ENCODE results near the gene TCF20. TPM values are rescaled to one million over a fixed set of nuclear protein-coding genes. Genes with fewer than 3 reads are reported as not detected.
A peak's percentile ranks its signal among the peaks of the same experiment; 100 is the strongest.

Gene TCF20
- total RNA-seq, 1 donor from 2014 or later: 112 TPM

DNA sequence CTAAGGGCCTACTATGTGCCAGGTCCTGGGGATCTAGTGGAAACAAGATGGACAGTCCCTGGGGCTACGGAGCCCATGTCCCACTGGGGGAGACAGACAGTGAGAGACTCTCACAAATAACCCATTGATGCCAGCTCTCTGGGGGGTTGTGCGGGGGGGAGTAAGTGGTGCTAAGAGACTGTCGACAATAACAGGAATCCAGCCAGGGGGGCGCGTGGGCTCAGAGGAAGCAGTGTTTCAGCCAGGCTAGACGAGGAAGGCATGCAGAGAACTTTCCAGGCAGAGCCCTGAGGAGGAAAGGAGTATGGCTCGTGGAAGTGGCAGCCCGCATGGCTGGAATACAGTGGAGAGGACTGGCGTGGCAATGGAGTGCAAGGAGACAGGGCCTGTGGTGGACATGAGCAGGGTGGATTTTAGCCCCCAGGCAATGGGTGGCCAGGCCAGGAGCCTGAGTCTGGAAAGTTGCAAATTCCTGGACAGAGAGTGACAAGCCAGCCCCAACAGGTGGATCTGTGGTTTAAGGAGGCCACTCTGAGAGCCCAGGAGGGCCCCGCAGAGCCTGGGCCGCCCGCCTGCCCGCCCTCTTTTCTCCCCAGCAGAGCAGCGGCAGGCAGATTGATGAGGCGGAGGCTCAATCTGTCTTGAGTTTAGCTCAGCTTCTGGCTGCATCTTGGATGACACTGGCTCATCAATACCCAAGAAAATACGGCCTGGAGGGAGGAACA lies 40.0 kb upstream of the TCF20 start:
- H3K9me3 Mint-ChIP-seq (ENCODE audit: unreplicated experiment): peaks cover 11% of the 10 kb centered on the region
- H3K27me3 Mint-ChIP-seq (ENCODE audit: unreplicated experiment): peaks cover 9% of the 10 kb centered on the region
- H3K36me3 Mint-ChIP-seq (ENCODE audit: unreplicated experiment): no peaks in the 10 kb centered on the region
- no peak overlapping the region for H3K27ac Mint-ChIP-seq (ENCODE audit: unreplicated experiment)
- DNase-seq: no peak
- peak overlapping the region; percentile 10 for H3K4me3 Mint-ChIP-seq (ENCODE audit: unreplicated experiment)
- TF ChIP-seq CTCF (IDR thresholded peaks at IDR 0.05; ENCODE audit: partially characterized antibody, unreplicated experiment): no peak
- peaks cover 50% of the 10 kb centered on the region for H3K4me1 Mint-ChIP-seq (ENCODE audit: low read depth, unreplicated experiment)

GRCh38 chr22:42309865-42310264 lies 39.4 kb upstream of the TCF20 start:
- H3K27ac Mint-ChIP-seq (ENCODE audit: unreplicated experiment): no peak overlapping the region
- TF ChIP-seq CTCF (IDR thresholded peaks at IDR 0.05; ENCODE audit: partially characterized antibody, unreplicated experiment): no peak
- no peak for DNase-seq
- peaks cover 11% of the 10 kb centered on the region for H3K9me3 Mint-ChIP-seq (ENCODE audit: unreplicated experiment)
- no peak overlapping the region for H3K4me3 Mint-ChIP-seq (ENCODE audit: unreplicated experiment)
- H3K4me1 Mint-ChIP-seq (ENCODE audit: low read depth, unreplicated experiment): peaks cover 50% of the 10 kb centered on the region
- peaks cover 14% of the 10 kb centered on the region for H3K27me3 Mint-ChIP-seq (ENCODE audit: unreplicated experiment)
- no peaks in the 10 kb centered on the region for H3K36me3 Mint-ChIP-seq (ENCODE audit: unreplicated experiment)

GRCh38 chr22:42308892-42309468 lies 38.5 kb upstream of the TCF20 start:
- no peak for TF ChIP-seq CTCF (IDR thresholded peaks at IDR 0.05; ENCODE audit: partially characterized antibody, unreplicated experiment)
- H3K27ac Mint-ChIP-seq (ENCODE audit: unreplicated experiment): no peak overlapping the region
- H3K4me1 Mint-ChIP-seq (ENCODE audit: low read depth, unreplicated experiment): peaks cover 50% of the 10 kb centered on the region

GRCh38 chr22:42307806-42308563 lies 37.5 kb upstream of the TCF20 start:
- TF ChIP-seq CTCF (IDR thresholded peaks at IDR 0.05; ENCODE audit: partially characterized antibody, unreplicated experiment): no peak
- Mint-ChIP-seq H3K4me1 (ENCODE audit: low read depth, unreplicated experiment) (peaks cover 51% of the 10 kb centered on the region), H3K4me3 (ENCODE audit: unreplicated experiment) (peak overlapping the region; percentile 32), H3K9me3 (ENCODE audit: unreplicated experiment) (peaks cover 5% of the 10 kb centered on the region), H3K36me3 (ENCODE audit: unreplicated experiment) (no peaks in the 10 kb centered on the region), H3K27me3 (ENCODE audit: unreplicated experiment) (peaks cover 15% of the 10 kb centered on the region), H3K27ac (ENCODE audit: unreplicated experiment) (no peak overlapping the region)
- no peak for DNase-seq

More at GRCh38 chr22:42308892-42309468, 38.5 kb upstream of the TCF20 start:
- Mint-ChIP-seq H3K4me3 (ENCODE audit: unreplicated experiment) (no peak overlapping the region), H3K9me3 (ENCODE audit: unreplicated experiment) (peaks cover 8% of the 10 kb centered on the region), H3K36me3 (ENCODE audit: unreplicated experiment) (no peaks in the 10 kb centered on the region), H3K27me3 (ENCODE audit: unreplicated experiment) (peaks cover 14% of the 10 kb centered on the region)
- DNase-seq: no peak
